OCI-LY3 (cell line): ENCODE measurements around the gene TYR.

Experiments
- EZH2phosphoT487 ChIP-seq: fragments of 200-600 bp; shearing (Covaris generic); IDR thresholded peaks from 2 replicates; pipeline ENCODE4 v1.6.1; 2018; ENCODE audit warnings: antibody characterized with exemption, mixed run types, low read depth
- TF ChIP-seq, protein P1 (sequence below): fragments of 200-600, 300-600 bp; sonication (generic); IDR thresholded peaks from 2 replicates; pipeline ENCODE4 v1.5.1; 2014; ENCODE audit warnings: antibody characterized with exemption, low read length, low read depth

DNA sequence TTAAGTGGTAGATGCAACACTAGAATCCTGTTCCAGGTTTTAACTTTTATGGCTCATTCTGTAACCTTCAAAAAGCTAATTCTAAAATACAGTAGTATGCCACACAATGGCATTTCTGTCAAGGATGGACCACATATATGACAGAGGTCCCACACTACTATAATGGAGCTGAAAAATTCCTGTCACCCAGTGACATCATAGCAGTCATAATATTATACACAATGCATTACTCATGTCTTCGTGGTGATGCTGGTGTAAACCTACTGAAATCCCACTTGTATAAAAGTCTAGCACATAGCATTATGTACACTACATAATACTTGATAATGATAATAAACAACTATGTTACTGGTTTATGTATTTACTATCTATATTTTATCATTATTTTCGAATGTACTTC lies 12.1 kb downstream of the TYR start:
- TF ChIP-seq, protein P1, sequence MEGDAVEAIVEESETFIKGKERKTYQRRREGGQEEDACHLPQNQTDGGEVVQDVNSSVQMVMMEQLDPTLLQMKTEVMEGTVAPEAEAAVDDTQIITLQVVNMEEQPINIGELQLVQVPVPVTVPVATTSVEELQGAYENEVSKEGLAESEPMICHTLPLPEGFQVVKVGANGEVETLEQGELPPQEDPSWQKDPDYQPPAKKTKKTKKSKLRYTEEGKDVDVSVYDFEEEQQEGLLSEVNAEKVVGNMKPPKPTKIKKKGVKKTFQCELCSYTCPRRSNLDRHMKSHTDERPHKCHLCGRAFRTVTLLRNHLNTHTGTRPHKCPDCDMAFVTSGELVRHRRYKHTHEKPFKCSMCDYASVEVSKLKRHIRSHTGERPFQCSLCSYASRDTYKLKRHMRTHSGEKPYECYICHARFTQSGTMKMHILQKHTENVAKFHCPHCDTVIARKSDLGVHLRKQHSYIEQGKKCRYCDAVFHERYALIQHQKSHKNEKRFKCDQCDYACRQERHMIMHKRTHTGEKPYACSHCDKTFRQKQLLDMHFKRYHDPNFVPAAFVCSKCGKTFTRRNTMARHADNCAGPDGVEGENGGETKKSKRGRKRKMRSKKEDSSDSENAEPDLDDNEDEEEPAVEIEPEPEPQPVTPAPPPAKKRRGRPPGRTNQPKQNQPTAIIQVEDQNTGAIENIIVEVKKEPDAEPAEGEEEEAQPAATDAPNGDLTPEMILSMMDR: no peak
- no peak for TF ChIP-seq EZH2phosphoT487
